Lung (tissue), 12 donors: ENCODE measurements around the gene SPEF2. TPM values are rescaled to one million over a fixed set of nuclear protein-coding genes. Genes with fewer than 3 reads are reported as not detected.

Experiments
- ATAC-seq: fragments of 200-7000 bp; cut with Tn5 transposase; one replicate; pipeline ENCODE4 v1.9.1; 2020; ENCODE audit warnings: moderate number of reproducible peaks; ENCODE audit not compliant: insufficient read depth, low FRiP score
- DNase-seq, 3 donors: peaks; one replicate each; pipeline ENCODE4 v3.0.0-alpha.2; 2013 to 2017
- H3K27ac ChIP-seq, 2 donors: one replicate each; pipeline ENCODE4 v1.5.1; 2013; ENCODE audit warnings: mild to moderate bottlenecking in 2 of 2, moderate library complexity in 2 of 2, control low read depth in 1 of 2, inconsistent platforms in 1 of 2, low read depth in 1 of 2, low read length in 1 of 2
- H3K27me3 ChIP-seq, 3 donors: one replicate each; pipeline ENCODE4 v1.5.1; 2013; ENCODE audit warnings: low read length in 2 of 3; ENCODE audit not compliant: control insufficient read depth in 3 of 3, insufficient read depth in 3 of 3
- H3K36me3 ChIP-seq, 4 donors: one replicate each; pipeline ENCODE4 v1.5.1; 2013; ENCODE audit warnings: low read length in 4 of 4, mild to moderate bottlenecking in 1 of 4, moderate library complexity in 1 of 4; ENCODE audit not compliant: control insufficient read depth in 4 of 4, insufficient read depth in 4 of 4
- H3K4me1 ChIP-seq, 5 donors: one replicate each; pipeline ENCODE4 v1.5.1; 2013; ENCODE audit warnings: low read length in 5 of 5, mild to moderate bottlenecking in 2 of 5, moderate library complexity in 1 of 5; ENCODE audit not compliant: control insufficient read depth in 5 of 5, insufficient read depth in 5 of 5
- H3K4me3 ChIP-seq: one replicate; pipeline ENCODE4 v1.5.1; 2013; ENCODE audit warnings: mild to moderate bottlenecking, control low read depth, moderate library complexity
- H3K9ac ChIP-seq, 2 donors: one replicate each; pipeline ENCODE4 v1.5.1; 2013; ENCODE audit warnings: low read length in 2 of 2, control low read depth in 1 of 2; ENCODE audit not compliant: insufficient read depth in 1 of 2
- H3K9me3 ChIP-seq, 4 donors: one replicate each; pipeline ENCODE4 v1.5.1; 2013; ENCODE audit warnings: low read length in 3 of 4, mild to moderate bottlenecking in 1 of 4, moderate library complexity in 1 of 4; ENCODE audit not compliant: control insufficient read depth in 4 of 4, insufficient read depth in 3 of 4
- WGBS, 2 donors: extraction: QIAGEN DNeasy Blood & Tissue Kit; methylation state at CpG; one replicate each; pipeline ENCODE4 v1.1.7; 2013; 5-methylcytosine and 5-hydroxymethylcytosine counted together
- polyA plus RNA-seq, 2 donors: library from polyadenylated mRNA; stranded (reverse); fragments of 200-250 nt; gene quantifications; one replicate each; pipeline ENCODE4 v1.2.1, GENCODE V29; 2013
- total RNA-seq, 2 donors: library from RNA; depleted of rRNA in 1 of 2; stranded (reverse); fragments of >200 nt in 1 of 2; gene quantifications; one replicate each; pipeline ENCODE4 v1.2.1, GENCODE V29; 2014 to 2021
- TF ChIP-seq, protein P1 (sequence below): IDR thresholded peaks from 2 replicates; pipeline ENCODE4 v1.5.1; 2012; ENCODE audit warnings: mild to moderate bottlenecking; ENCODE audit errors: control extremely low read depth, extremely low read depth
- donor health status: control.
- donor health status: control.
- donor health status: Bipolar disorder and iron deficiency.
- donor health status: healthy.
- donor health status: DM: yes; HTN: yes; CAD: no.

SPEF2 gene
- total and polyA plus RNA-seq, 4 donors: 2.7 to 73.9 (median 11.3) TPM

DNA sequence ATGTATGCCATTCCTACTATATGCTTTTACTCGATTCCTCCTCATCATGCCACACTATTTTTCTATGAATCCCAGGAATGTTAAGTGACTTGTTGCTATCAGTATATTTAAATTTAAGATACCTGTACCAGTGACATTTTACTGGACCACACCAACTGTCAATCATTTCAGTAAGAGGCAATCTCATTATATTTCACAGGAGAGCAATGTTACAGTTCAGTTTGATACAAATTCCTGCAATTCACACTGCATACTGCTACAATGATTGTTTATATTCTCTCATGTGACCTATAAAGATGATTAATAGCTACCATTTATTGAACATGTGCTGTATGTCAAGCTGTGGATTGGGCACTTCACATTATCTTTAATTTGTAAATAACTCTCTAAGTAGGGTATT, 30.0 kb downstream of the SPEF2 start:
- no peak for ATAC-seq
- H3K27ac ChIP-seq: no peak overlapping the region
- H3K9me3 ChIP-seq: no peaks in the 10 kb centered on the region
- H3K9ac ChIP-seq: no peak overlapping the region
- TF ChIP-seq, protein P1, sequence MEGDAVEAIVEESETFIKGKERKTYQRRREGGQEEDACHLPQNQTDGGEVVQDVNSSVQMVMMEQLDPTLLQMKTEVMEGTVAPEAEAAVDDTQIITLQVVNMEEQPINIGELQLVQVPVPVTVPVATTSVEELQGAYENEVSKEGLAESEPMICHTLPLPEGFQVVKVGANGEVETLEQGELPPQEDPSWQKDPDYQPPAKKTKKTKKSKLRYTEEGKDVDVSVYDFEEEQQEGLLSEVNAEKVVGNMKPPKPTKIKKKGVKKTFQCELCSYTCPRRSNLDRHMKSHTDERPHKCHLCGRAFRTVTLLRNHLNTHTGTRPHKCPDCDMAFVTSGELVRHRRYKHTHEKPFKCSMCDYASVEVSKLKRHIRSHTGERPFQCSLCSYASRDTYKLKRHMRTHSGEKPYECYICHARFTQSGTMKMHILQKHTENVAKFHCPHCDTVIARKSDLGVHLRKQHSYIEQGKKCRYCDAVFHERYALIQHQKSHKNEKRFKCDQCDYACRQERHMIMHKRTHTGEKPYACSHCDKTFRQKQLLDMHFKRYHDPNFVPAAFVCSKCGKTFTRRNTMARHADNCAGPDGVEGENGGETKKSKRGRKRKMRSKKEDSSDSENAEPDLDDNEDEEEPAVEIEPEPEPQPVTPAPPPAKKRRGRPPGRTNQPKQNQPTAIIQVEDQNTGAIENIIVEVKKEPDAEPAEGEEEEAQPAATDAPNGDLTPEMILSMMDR: no peak
- H3K36me3 ChIP-seq: peaks cover 0 to 1% (median 0%) of the 10 kb centered on the region in 4 donors
- 86 to 92% methylated on average over 1 of the region's 1 CpG for WGBS, 2 donors
- no peak for DNase-seq
- H3K27me3 ChIP-seq: no peaks in the 10 kb centered on the region
- H3K4me1 ChIP-seq: peaks cover 0 to 4% (median 0%) of the 10 kb centered on the region in 5 donors
- no peak overlapping the region for H3K4me3 ChIP-seq

DNA sequence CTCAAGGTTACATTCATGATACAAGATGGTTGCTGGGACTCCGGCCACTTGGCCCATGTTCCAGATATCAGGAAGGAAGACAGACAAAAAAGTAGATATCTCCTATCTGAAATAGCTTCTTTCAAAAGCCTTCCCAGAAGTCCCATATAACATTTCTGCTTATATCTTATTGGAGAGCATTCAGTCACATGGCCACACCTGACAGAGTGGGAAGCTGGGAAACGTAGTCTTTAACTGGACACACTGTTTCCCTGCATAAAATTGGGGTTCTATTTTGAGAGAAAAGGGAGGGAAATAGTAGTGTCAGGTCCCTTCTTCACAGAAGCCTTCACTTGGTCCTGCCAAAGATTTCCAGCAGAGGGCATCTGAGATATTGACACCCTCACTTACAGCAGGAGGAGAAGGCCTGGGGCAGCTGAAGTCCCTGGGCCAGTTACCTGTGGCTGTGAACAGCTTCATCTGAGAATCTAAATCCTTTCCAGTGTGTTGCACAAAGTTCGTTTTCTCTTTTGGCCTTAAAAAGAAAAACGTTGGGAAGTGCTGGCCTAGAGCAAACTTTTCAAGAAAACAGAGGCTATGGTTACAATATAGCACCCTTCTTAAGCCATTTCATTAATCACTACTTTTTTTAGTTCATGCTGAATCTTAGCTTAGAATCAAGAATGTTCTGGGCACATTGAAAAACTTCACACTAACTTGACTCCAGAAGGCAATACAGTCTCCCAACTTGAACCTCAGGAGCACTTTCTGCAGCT, 33.5 kb downstream of the SPEF2 start:
- DNase-seq (peak in 2 of 3 donors; percentile 14 to 20), ATAC-seq (no peak)
- Histone ChIP-seq H3K27me3 (no peaks in the 10 kb centered on the region), H3K4me1 (peaks cover 0 to 4% (median 0%) of the 10 kb centered on the region in 5 donors), H3K9ac (no peak overlapping the region), H3K9me3 (no peaks in the 10 kb centered on the region), H3K4me3 (no peak overlapping the region), H3K36me3 (no peaks in the 10 kb centered on the region), H3K27ac (no peak overlapping the region)
- TF ChIP-seq, protein P1: peak; percentile 24
- WGBS, 2 donors: 47 to 60% methylated on average over 4 of the region's 4 CpGs

DNA sequence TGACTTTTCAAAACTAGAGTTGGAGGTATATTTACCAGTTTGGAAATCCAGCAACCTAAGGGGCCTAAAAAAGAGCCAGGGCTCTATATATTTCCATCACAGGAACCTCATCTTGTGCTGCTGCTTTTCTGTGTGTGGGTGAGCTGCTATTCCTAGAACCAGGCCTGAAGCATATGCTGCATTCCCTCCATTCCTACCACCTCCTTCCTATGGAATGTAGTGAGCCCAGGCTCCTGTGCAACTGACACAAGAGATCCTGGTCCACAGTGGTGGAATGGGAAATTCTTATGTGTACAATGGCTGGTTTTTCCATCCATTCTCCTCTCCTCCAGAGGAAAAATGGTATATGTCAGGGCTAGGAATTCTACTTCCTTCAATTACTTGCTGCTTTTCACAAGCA, 39.1 kb downstream of the SPEF2 start:
- no peak overlapping the region for H3K27ac ChIP-seq
- H3K36me3 ChIP-seq: peaks cover 0 to 2% (median 0%) of the 10 kb centered on the region in 4 donors
- peaks cover 0 to 4% (median 0%) of the 10 kb centered on the region in 5 donors for H3K4me1 ChIP-seq
- no peaks in the 10 kb centered on the region for H3K27me3 ChIP-seq
- no peaks in the 10 kb centered on the region for H3K9me3 ChIP-seq
- TF ChIP-seq, protein P1: no peak
- no peak for ATAC-seq
- DNase-seq: no peak
- H3K4me3 ChIP-seq: no peak overlapping the region
- H3K9ac ChIP-seq: no peak overlapping the region
